SH-SY5Y (cell line): ENCODE data around the gene LDB3.

Experiments used
- GATA2 ChIP-seq: IDR thresholded peaks from 2 replicates; pipeline ENCODE4 v1.6.1; 2011; ENCODE audit warnings: mild to moderate bottlenecking, low read depth, low read length
- GATA3 ChIP-seq: IDR thresholded peaks from 2 replicates; pipeline ENCODE4 v1.6.1; 2011; ENCODE audit warnings: low read depth, mild to moderate bottlenecking, low read length, moderate library complexity

The LDB3 gene, protein sequence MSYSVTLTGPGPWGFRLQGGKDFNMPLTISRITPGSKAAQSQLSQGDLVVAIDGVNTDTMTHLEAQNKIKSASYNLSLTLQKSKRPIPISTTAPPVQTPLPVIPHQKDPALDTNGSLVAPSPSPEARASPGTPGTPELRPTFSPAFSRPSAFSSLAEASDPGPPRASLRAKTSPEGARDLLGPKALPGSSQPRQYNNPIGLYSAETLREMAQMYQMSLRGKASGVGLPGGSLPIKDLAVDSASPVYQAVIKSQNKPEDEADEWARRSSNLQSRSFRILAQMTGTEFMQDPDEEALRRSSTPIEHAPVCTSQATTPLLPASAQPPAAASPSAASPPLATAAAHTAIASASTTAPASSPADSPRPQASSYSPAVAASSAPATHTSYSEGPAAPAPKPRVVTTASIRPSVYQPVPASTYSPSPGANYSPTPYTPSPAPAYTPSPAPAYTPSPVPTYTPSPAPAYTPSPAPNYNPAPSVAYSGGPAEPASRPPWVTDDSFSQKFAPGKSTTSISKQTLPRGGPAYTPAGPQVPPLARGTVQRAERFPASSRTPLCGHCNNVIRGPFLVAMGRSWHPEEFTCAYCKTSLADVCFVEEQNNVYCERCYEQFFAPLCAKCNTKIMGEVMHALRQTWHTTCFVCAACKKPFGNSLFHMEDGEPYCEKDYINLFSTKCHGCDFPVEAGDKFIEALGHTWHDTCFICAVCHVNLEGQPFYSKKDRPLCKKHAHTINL

GRCh38 chr10:86668297-86669165 is at the start of gene LDB3:
Gene LDB3 (plus strand): TSS chr10:86668511. CDS start chr10:86668692, 181 bp downstream.
- TF ChIP-seq GATA2 = no peak
- no peak for TF ChIP-seq GATA3

DNA sequence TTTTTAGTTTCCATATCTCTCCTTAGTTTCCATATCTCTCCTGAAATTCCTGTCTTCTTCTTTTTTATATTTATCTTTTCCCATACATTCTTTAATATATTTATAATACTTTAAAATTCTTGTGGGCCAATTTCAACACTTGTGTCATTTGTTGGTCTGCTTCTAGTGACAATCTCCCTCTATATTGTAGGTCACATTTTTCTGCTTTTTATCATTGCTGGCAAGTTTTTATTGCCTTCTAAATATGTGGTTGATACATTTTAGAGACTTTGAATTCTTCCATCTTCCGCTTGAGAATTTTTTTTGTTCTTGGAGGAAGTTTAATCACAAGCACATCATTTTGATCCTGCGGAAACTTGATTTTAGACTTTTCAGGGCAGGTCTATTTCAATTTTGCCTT is 40.0 kb upstream of the LDB3 start:
- TF ChIP-seq GATA2 (no peak), GATA3 (no peak)

DNA sequence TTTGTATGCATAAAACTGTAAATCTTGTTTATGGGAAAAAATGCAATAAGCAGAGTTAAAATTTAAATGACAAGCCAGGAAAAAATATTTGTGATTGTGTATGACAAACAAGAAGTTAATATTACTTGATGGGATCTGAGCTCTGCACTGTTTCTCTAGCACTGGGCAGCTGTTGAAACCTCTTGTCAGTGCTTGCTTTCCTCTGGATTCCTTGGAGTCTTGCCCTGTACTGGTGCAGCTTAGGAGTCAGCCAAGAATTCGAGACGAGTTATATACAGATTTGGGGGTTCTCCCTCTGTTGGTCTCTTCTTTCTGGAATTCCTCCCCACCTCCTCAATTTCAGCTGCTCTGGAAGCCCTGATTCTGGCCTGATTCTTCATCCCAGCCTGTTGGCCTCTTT is 38.2 kb upstream of the LDB3 start:
- TF ChIP-seq GATA3 (no peak), GATA2 (no peak)

GRCh38 chr10:86632009-86632800 is 36.1 kb upstream of the LDB3 start:
- TF ChIP-seq GATA3 (no peak), GATA2 (no peak)

DNA sequence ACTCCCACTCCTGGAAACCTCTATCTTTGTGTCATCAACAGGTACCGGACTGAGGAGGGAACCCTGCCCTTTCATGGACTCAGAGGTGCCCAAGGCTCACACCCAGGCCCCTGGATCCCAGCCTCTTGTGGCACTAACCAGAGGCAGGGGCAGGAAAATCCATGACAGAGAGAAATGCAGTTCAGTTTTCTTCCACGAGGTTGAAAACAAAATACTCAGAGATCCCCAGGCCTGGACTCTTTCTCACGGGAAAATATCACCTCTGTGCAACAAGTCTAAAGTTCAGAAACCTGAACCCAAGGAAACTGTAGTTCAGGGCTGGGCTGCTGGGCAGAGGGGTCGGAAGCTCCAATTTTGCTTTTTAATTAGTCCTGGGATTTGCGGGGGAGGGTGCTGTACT is 35.4 kb upstream of the LDB3 start:
- TF ChIP-seq GATA2 (no peak), GATA3 (no peak)

DNA sequence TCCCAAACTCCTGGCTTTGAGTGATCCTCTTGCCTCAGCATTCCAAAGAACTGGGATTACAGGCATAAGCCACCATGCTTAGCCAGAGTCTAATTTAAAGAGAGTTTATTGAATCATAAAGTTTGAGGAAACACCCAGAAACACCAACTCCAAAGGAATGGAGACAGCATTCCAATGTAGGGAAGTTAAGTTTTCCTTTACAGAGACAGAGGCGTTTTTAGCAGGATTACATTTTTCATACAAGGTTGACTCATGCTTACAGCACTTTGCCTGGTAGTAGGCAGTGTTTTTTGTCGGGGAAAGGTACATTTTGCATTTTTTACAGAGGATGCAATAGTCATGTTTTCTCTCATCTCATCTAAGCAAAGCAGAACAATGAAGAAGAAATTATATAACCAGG is 32.9 kb upstream of the LDB3 start:
- TF ChIP-seq GATA2 (no peak), GATA3 (no peak)

GRCh38 chr10:86636311-86636710 is 32.0 kb upstream of the LDB3 start:
- TF ChIP-seq GATA2 (no peak), GATA3 (no peak)

- TF ChIP-seq GATA3 (no peak), GATA2 (no peak)
Observed at GRCh38 chr10:86642021-86642420, 26.3 kb upstream of the LDB3 start.

DNA sequence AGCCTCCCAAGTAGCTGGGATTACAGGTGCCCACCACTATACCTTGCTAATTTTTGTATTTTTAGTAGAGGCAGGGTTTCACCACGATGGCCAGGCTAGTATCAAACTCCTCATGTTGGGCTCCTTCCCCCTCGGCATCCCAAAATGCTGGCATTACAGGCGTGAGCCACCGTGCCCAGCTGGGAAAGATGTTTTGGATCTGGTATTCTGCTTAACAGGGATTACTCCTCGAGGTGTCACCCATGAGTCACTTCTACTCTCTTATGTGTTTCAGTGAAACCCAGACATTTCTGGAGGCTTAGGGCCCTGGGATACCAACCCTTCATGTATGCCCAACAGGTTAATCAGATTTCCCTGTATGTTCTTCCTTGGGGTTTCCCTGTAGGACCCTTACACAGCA is 25.8 kb upstream of the LDB3 start:
- TF ChIP-seq GATA3 = no peak
- no peak for TF ChIP-seq GATA2

DNA sequence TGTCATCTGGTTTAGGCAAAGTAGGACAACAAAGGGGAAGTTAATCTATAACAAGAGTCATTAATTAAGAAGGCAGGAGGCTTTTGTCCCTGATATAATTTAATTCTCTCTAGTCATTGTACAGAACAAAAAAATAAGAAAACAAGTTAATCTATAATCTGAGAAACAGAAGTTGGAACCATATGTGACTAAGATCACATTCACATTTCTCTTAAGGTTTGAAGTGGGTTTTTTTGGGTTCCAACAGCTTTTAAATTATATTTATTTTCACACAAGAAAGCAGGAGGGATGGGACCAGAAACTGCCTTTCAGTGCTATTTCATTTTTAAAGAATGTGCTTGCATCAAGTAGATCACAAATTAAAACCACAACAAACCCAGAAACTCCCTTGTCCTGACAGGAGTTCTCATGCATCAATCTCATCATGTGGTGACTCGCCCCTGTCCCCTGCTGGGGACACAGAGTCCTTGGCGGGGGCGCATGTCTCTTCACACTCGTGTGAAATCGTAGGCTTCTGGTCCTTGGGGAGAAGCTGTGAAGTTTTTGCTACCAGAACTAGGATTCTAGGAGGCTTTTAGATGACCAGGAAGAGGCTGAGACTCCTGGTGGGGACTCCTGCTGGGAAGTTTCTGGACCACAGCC is 24.0 kb upstream of the LDB3 start:
- TF ChIP-seq GATA2 (no peak), GATA3 (no peak)

GRCh38 chr10:86644794-86645445 is 23.4 kb upstream of the LDB3 start:
- TF ChIP-seq GATA2 = no peak
- no peak for TF ChIP-seq GATA3

- no peak for TF ChIP-seq GATA3
- TF ChIP-seq GATA2 = no peak
Observed at GRCh38 chr10:86646532-86646931, 21.8 kb upstream of the LDB3 start.
